SJSA1 (cell line): ENCODE results near the gene ADAMTS4. TPM values are rescaled to one million over a fixed set of nuclear protein-coding genes. Genes with fewer than 3 reads are reported as not detected.
"Not testable (repeated sequence)": the region's sequence is repeated elsewhere in the genome, so short reads cannot be mapped to it uniquely, and the experiment has no call there.

ENCODE experiments used
- DNase-seq, 2 experiments: peaks; one replicate each; pipeline ENCODE4 v3.0.0-alpha.2; 2015 to 2020; ENCODE audit warnings: low spot score in 2 of 2, low read depth in 1 of 2
- H3K27ac ChIP-seq: fragments of 250-450 bp; sonication (Bioruptor Pico); 2 replicates; pipeline ENCODE4 v1.5.1; 2020; ENCODE audit warnings: mild to moderate bottlenecking, moderate library complexity
- H3K27me3 ChIP-seq: fragments of 250-450 bp; sonication (Bioruptor Pico); replicated peaks from 2 replicates; pipeline ENCODE4 v1.5.1; 2020; ENCODE audit warnings: mild to moderate bottlenecking, moderate library complexity
- H3K36me3 ChIP-seq: fragments of 250-450 bp; sonication (Bioruptor Pico); 2 replicates; pipeline ENCODE4 v1.5.1; 2020; ENCODE audit warnings: mild to moderate bottlenecking
- H3K4me1 ChIP-seq: fragments of 250-450 bp; sonication (Bioruptor Pico); replicated peaks from 2 replicates; pipeline ENCODE4 v1.6.1; 2021; ENCODE audit warnings: mild to moderate bottlenecking
- H3K4me3 ChIP-seq: fragments of 250-450 bp; sonication (Bioruptor Pico); 2 replicates; pipeline ENCODE4 v1.5.1; 2020; ENCODE audit warnings: mild to moderate bottlenecking
- H3K9me3 ChIP-seq: fragments of 250-450 bp; sonication (Bioruptor Pico); replicated peaks from 2 replicates; pipeline ENCODE4 v1.5.1; 2020; ENCODE audit warnings: mild to moderate bottlenecking
- total RNA-seq: library from RNA; depleted of rRNA; stranded (reverse); fragments of >200 nt; shearing (Covaris generic); gene quantifications from 2 replicates; pipeline ENCODE4 v1.2.3, GENCODE V29; 2014

The ADAMTS4 gene
- total RNA-seq, 1 experiment from 2014 or later, result not detected

DNA sequence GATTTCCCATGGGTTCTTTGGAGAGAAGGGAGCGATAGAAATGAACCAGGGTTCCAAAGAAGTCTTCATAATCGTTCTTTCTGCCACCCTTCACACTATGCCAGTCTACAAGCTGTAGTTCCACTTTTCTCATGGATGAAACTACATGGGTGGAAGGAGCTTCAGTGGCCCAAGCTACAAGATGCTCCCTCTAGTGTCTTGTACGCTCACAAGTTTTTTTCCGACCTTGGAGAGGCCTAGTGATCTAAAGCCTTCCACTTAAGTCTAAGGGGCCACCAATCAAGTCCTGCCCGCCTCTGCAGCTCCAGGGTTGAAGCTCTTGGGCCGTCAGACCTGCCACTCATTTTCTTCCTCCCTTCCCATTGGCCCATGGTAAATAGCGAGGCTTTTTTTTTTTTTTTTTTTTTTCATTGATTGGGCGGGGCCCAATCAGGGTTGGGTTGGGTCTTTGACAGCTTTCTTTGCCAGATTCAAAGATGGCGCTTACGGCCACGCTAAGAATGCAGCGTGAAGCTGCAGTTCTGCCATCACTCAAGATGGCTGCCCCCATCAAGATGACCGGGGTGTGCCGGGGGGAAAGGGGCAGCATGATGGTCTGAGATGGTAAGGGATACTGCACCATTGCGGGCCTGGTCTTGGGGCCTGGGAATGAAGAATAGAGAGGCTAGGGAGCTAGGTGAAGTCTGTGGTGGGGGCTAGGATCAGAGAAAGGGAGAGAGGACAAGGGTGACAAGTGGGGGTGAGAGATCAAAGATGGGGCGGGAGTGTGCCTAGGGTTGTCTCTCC is 26.9 kb upstream of the ADAMTS4 start, which contains the start of gene TOMM40L:
Gene TOMM40L, plus strand, starts transcription at position 527 of the 786 bp plus-strand sequence. CDS start 430 bp downstream, outside the sequence.
- no peaks in the 10 kb centered on the region for H3K27me3 ChIP-seq
- peak within 1 kb of the TSS; percentile 48; the same call in 1 of the 2 replicates for H3K27ac ChIP-seq

DNA sequence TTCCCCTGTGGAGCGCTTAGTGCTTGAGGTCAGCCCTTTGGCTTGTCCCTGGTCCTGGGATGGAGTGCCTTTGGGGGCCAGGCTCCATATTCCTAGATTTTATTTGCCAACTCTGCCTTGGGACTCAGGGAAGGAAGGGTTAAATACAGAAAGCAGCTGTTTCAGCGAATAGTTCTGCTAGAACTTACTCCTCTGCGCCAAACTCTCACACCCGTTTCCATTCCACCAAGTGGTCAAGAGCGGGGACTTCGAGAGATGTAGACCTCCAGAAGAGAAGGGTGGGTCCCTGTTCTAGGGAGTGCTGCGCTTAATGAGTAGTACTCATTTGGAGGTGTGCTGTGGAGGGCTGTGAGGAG is 26.3 kb upstream of the ADAMTS4 start:
- no peak for DNase-seq
- Histone ChIP-seq H3K4me1 (peaks cover 16% of the 10 kb centered on the region), H3K36me3 (peaks cover 24% of the 10 kb centered on the region), H3K4me3 (no peak overlapping the region), H3K9me3 (no peaks in the 10 kb centered on the region), H3K27me3 (no peaks in the 10 kb centered on the region), H3K27ac (no peak overlapping the region)

More for the DNA sequence above, 26.9 kb upstream of the ADAMTS4 start, which contains the start of gene TOMM40L:
- peak; percentile 97 to 99 for DNase-seq
- Histone ChIP-seq H3K36me3 (peaks cover 25% of the 10 kb centered on the region), H3K4me3 (peak within 1 kb of the TSS; percentile 55), H3K4me1 (peaks cover 16% of the 10 kb centered on the region), H3K9me3 (no peaks in the 10 kb centered on the region)

DNA sequence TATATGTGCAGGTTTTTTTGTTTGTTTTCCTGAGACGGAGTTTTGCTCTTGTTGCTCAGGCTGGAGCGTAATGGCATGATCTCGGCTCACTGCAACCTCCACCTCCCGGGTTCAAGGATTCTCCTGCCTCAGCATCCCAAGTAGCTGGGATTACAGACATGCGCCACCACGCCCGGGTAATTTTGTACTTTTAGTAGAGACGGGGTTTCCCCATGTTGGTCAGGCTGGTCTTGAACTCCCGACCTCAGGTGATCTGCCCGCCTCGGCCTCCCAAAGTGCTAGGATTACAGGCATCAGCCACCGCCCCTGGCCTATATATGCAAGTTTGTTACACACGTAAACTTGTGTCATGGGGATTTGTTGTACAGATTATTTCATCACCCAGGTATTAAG is 25.8 kb upstream of the ADAMTS4 start:
- DNase-seq, H3K4me3 ChIP-seq, H3K9me3 ChIP-seq, H3K27me3 ChIP-seq, H3K27ac ChIP-seq: not testable (repeated sequence)
- peaks cover 16% of the 10 kb centered on the region for H3K4me1 ChIP-seq
- H3K36me3 ChIP-seq, result peaks cover 21% of the 10 kb centered on the region

DNA sequence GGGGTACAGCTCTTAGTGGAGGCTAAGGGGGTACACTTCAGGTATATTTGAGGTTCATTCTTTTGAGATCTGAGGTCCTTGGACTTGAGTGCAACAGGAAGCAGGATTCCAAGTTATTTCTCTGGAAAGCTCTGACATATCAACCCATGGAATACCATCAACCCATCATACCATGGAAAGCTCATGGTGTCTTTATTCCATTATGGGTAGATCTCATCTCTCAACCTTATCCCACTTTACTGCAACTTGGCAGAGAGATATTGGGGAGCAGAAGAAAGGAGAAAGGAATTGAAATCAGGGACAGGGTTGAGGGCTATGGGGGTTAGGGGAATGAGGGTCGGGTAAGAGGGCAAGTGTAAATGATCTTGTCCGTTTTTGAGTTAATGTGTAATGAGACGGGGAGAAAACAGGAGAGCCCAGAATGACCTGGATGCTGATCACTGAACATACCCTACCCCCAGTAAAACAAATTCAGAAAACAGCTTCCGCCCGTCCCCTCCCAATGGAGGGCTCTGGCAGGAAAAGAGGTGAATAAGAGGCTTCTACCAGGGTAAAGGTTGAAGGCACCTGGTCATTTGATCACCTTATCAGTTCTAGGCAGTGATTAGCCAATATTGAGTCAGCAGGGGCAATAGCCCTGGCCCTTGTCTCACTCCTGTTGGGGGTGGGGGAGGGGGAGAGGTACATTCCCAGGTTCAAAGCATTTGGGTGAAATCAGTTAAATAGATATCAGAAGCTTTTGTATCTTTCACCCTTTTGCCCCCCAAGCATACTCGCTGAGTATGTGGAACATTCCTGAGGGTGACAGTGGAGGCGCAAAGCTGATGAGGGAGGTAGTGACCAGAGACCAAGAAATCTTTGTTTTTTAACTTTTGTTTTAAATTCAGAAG is 25.2 kb upstream of the ADAMTS4 start:
- Histone ChIP-seq H3K27me3 (no peaks in the 10 kb centered on the region), H3K4me1 (peaks cover 16% of the 10 kb centered on the region), H3K27ac (no peak overlapping the region), H3K4me3 (no peak overlapping the region), H3K36me3 (peaks cover 15% of the 10 kb centered on the region), H3K9me3 (no peaks in the 10 kb centered on the region)
- no peak for DNase-seq

DNA sequence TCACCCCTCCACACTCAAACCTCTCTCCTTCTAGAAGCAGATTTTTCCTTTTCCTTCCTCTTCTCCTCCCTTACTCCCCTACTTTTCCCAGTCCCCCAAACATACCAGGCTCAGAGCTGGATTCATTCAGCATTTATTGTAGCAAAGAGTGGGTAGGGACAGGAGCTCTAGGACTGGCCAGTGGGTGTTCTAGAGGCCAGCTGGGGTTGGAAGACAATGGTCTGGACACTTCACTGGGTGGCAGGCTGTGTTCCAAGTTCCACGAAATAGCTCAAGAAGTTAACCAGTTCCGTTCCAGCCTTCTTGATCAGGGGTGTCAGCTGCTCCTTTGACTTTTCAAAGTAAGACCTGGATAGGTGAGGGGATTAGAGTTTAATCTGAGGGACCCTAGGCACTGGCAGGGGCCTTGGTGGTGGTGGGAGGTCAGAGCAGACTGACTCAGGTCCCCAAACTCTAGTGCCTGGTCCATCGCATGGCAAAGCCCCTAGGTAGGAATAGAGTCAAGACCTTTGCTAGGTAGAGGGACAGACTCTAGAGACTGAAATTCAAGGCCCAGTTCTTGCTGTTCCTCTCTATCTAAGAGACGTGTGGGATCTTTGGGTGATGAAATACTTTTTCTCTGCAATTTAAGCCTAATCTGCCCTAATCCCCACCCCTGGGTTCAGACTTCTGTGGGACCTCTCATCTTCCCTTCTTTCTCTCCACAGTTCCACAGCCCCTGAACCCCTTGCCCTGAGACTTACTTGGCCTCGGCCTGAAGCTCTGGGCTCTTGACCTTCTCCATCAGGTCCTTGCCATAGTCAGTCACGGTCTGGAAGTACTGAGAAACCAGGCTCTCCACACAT is 23.5 kb upstream of the ADAMTS4 start:
- Histone ChIP-seq H3K27ac (no peak overlapping the region), H3K9me3 (no peaks in the 10 kb centered on the region), H3K27me3 (no peaks in the 10 kb centered on the region), H3K36me3 (no peaks in the 10 kb centered on the region; the same call in 1 of the 2 replicates), H3K4me3 (no peak overlapping the region), H3K4me1 (peaks cover 13% of the 10 kb centered on the region)
- DNase-seq, result no peak

DNA sequence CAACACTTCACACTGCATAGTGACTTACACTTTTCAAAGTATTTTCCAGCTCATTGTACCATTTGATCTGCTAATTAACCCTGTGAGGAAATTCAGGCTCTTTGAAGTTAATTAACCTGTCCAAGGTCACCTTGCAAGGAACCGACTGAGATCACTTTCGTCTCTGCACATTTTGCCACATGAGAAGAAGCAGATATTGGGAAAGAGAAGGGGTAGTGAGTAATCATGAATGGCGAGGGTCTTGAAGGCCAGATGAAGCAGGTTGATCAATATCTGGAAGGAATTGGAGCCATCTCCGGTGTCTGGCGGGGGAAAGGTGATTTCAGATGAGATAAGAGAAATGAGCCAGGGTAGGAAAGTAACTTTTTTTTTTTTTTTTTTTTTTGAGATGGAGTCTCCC is 21.1 kb upstream of the ADAMTS4 start:
- H3K9me3 ChIP-seq, result no peaks in the 10 kb centered on the region
- DNase-seq, result no peak
- H3K4me1 ChIP-seq, result no peaks in the 10 kb centered on the region
- H3K36me3 ChIP-seq, result no peaks in the 10 kb centered on the region
- H3K4me3 ChIP-seq, result no peak overlapping the region
- H3K27me3 ChIP-seq, result no peaks in the 10 kb centered on the region
- no peak overlapping the region for H3K27ac ChIP-seq

DNA sequence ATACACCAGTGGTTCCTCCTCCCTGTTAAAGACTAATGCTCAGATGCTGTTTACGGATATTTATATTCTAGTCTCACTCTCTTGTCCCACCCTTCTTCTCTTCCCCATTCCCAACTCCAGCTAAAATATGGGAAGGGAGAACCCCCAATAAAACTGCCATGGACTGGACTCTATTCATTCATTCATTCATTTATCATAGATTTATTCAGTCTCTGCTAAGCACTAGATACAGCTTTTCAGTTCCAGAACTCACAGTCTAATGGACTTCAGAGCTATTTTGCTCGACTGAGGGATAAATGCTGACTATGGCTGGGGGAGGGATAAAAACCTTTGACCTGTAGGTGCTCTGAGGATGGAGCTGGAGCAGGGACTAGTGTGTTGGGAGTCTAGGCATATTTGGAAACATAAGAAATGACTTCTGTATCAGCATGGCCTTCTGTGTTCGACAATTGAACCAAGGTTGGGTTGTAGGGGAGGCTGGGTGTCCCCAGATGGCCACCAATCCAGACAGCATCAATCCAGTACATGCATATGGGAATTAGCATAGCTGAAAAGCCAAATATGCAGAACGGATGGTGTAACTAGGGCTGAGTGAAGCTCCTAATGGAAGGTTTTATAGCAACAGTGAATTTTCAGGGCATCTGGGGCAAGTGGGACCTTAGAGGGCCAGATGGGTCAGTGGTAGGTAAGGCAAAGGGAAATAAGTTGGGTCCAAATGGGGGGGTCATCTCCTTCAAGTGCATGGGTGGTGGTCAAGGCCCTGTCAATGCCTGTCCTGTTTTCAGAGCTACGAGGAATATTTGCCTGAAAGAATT is 20.4 kb upstream of the ADAMTS4 start:
- H3K9me3 ChIP-seq, result no peaks in the 10 kb centered on the region
- no peak overlapping the region for H3K27ac ChIP-seq
- H3K4me3 ChIP-seq, result no peak overlapping the region
- no peaks in the 10 kb centered on the region for H3K4me1 ChIP-seq
- no peaks in the 10 kb centered on the region for H3K27me3 ChIP-seq
- peaks cover 4% of the 10 kb centered on the region for H3K36me3 ChIP-seq
- no peak for DNase-seq

DNA sequence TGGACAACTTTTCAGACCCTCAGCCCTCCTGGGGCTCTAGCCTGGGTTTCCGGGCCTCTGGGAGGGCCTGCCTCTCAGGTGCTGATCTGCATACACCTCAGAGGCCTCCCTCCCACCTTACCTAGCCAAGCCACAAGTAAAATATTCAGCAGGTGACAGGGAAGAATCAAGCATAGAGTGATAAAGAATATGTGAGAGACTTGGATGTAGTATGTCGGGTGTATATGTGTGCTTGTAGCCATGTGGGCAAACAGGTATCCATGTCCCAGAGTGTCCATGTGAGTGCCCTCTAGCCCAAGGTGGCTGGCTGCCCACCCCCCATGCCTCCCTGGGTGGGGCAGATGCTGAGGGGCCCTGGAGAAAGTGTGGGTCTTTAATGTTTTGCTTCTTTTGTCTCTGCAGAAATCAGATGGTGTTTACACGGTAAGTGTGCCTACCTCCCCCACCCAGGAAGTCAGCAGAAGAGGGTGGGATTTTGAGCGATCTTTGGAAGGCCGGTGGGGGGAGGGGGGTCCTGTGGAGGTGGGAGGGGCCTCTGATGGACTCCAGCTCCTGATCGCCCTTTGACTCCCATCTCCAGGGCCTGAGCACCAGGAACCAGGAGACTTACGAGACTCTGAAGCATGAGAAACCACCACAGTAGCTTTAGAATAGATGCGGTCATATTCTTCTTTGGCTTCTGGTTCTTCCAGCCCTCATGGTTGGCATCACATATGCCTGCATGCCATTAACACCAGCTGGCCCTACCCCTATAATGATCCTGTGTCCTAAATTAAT is 19.6 kb upstream of the ADAMTS4 start:
- Histone ChIP-seq H3K4me3 (no peak overlapping the region), H3K4me1 (no peaks in the 10 kb centered on the region), H3K27ac (no peak overlapping the region), H3K36me3 (peaks cover 12% of the 10 kb centered on the region), H3K27me3 (no peaks in the 10 kb centered on the region), H3K9me3 (no peaks in the 10 kb centered on the region)
- DNase-seq, result no peak

DNA sequence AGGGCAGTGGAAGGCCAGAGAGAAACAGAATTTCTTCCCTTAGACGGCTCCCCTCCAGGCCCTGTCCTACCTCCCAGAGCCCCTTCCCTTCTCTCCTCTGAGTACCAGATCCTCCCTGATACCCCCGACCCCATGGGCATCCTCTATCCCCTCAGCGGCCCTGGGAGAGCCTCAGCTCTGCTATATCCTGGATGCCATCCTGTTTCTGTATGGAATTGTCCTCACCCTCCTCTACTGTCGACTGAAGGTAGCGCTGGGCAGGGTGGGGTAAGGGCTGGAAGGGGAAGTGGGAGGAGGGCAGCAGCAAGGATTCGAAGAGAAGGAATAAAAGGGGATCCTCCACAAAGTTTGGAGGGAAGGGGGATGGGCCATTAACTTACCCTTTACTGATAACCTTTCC is 19.0 kb upstream of the ADAMTS4 start:
- no peak overlapping the region for H3K4me3 ChIP-seq
- H3K27ac ChIP-seq, result no peak overlapping the region
- H3K4me1 ChIP-seq, result no peaks in the 10 kb centered on the region
- H3K27me3 ChIP-seq, result no peaks in the 10 kb centered on the region
- peaks cover 18% of the 10 kb centered on the region for H3K36me3 ChIP-seq
- no peaks in the 10 kb centered on the region for H3K9me3 ChIP-seq
- DNase-seq, result no peak

DNA sequence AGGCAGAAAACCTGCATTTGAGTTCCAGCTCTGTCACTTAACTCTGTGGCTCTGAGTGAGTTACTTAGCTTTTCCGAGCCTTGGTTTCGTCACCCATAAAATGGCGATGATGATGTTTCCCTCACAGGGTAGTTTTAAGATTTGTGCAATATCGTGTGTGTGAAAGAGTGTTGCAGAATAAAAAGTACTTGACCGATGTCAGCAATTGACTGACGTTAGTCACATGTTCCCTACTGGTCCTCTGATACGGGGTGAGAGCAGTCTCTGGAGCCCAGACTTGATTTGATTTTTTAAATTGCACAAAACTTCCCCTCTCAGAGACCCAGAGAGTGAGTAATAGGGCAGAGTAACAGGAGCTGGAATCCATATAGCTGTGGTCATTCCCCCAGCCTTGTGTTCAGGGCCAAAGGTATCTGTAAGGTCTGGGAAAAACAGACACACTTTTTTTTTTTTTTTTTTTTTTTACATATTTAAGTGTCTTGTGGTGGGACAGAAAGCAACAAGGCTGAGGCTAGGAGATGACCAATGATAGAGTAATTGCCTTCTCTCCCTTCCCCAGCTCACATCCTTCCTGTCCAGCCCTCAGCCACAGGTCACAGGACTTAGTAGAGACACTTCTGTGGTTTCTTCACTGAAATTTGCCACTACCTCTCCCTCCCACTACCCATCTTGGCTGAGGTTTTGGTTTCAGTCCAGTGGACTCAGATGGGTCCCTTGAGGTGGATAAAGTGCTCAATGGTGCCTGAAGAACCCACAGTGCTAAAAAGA is 18.3 kb upstream of the ADAMTS4 start:
- Histone ChIP-seq H3K27ac (no peak overlapping the region), H3K9me3 (no peaks in the 10 kb centered on the region), H3K36me3 (peaks cover 25% of the 10 kb centered on the region), H3K4me3 (no peak overlapping the region), H3K4me1 (no peaks in the 10 kb centered on the region), H3K27me3 (no peaks in the 10 kb centered on the region)
- DNase-seq, result no peak

DNA sequence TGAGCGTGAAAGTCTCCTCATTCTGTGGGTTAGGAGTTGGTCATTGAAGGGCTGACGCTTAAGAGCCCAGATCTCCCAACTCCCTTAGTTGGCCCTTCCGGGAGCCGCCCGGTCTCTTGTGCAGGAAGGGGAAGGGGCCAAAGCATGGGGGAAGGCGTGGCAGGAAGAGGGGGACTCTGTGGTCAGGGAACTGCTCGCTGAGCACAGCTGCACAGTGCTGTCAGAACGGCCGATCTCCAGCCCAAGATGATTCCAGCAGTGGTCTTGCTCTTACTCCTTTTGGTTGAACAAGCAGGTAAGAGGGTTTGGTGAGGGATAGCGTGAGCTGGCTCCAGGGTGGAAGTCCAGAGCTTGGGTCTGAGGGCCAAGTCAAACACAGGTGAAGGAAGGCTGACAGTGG is 16.2 kb upstream of the ADAMTS4 start, which contains the start of gene FCER1G:
Gene FCER1G, plus strand, starts transcription at position 220 of the 400 bp plus-strand sequence. Its CDS starts 27 bp downstream, at position 247.
- Histone ChIP-seq H3K36me3 (peaks cover 46% of the 10 kb centered on the region), H3K4me1 (no peaks in the 10 kb centered on the region), H3K9me3 (no peaks in the 10 kb centered on the region), H3K27me3 (no peaks in the 10 kb centered on the region), H3K27ac (no peak within 1 kb of the TSS), H3K4me3 (no peak within 1 kb of the TSS)
- no peak for DNase-seq
